GM11168 (cell line): ENCODE measurements around the gene PTPRN2.

Experiments used
- in situ Hi-C: fragments of 300-500 bp; cut with MboI; formaldehyde crosslinking; loops from one replicate; pipeline ENCODE4 v1.12.0; 2022; ENCODE audit warnings: low sequenced_read_pairs; ENCODE audit not compliant: unreplicated experiment

Gene PTPRN2

GRCh38 chr7:158603773-158604755 is 16.4 kb upstream of the PTPRN2 start:
- in situ Hi-C loops: no loop called here

GRCh38 chr7:158602905-158603772 is 15.5 kb upstream of the PTPRN2 start:
- in situ Hi-C loops: no loop called here

- in situ Hi-C loops: no loop called here
Measured at GRCh38 chr7:158602041-158602440, 14.4 kb upstream of the PTPRN2 start.

GRCh38 chr7:158601090-158601489 is 13.5 kb upstream of the PTPRN2 start:
- in situ Hi-C loops: no loop called here

- in situ Hi-C loops: no loop called here
Measured at GRCh38 chr7:158596745-158597144, 9.1 kb upstream of the PTPRN2 start.

- in situ Hi-C loops: no loop called here
Measured at GRCh38 chr7:158596309-158596708, 8.7 kb upstream of the PTPRN2 start.

- in situ Hi-C loops: no loop called here
Measured at GRCh38 chr7:158595068-158595467, 7.4 kb upstream of the PTPRN2 start.

GRCh38 chr7:158592541-158592940 is 4.9 kb upstream of the PTPRN2 start:
- in situ Hi-C loops: no loop called here

GRCh38 chr7:158591944-158592343 is 4.3 kb upstream of the PTPRN2 start:
- in situ Hi-C loops: no loop called here

- in situ Hi-C loops: no loop called here
Measured at GRCh38 chr7:158590181-158590530, 2.5 kb upstream of the PTPRN2 start.

GRCh38 chr7:158589653-158590052 is 2.0 kb upstream of the PTPRN2 start:
- in situ Hi-C loops: no loop called here

GRCh38 chr7:158588878-158589442 is 1.3 kb upstream of the PTPRN2 start:
- in situ Hi-C loops: no loop called here

- in situ Hi-C loops: no loop called here
Measured at GRCh38 chr7:158588085-158588877, 658 bp upstream of the PTPRN2 start.

GRCh38 chr7:158586499-158587161 is 993 bp downstream of the PTPRN2 start:
- in situ Hi-C loops: no loop called here

- in situ Hi-C loops: no loop called here
Measured at GRCh38 chr7:158585721-158586498, 1.7 kb downstream of the PTPRN2 start.

GRCh38 chr7:158584407-158584806 is 3.2 kb downstream of the PTPRN2 start:
- in situ Hi-C loops: no loop called here

GRCh38 chr7:158583810-158584209 is 3.8 kb downstream of the PTPRN2 start:
- in situ Hi-C loops: no loop called here

- in situ Hi-C loops: no loop called here
Measured at GRCh38 chr7:158583143-158583542, 4.5 kb downstream of the PTPRN2 start.

GRCh38 chr7:158582089-158582456 is 5.5 kb downstream of the PTPRN2 start:
- in situ Hi-C loops: no loop called here
